ENCODE data around the gene LIM2. TPM values are rescaled to one million over a fixed set of nuclear protein-coding genes. Genes with fewer than 3 reads are reported as not detected.

The LIM2 gene
- total and polyA plus RNA-seq, 11 donors, result not detected

DNA sequence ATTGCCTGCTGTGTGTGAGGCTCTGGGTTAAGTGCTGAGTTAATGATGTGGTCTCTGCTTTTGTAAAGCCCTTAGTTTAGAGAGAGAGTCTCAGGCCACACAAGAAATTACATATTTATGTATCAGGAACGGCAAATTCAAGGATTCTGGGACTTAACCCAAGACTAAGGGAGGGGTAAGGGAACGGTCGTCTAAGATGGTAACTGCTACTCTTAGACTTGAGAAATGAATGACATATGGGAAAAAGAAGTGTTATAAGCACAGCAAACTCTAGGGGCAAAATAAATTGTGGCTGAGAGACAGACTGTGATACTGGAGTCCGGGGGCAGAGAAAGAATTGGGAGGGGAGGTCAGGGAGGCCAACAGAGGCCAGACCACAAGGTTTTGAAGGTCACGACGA, 56.1 kb downstream of the LIM2 start:
- no peak for TF ChIP-seq POLR2A (IDR thresholded peaks at IDR 0.05)
- no peak for TF ChIP-seq CTCF (IDR thresholded peaks at IDR 0.05)
- Histone ChIP-seq H3K4me3 (no peak overlapping the region), H3K27me3 (peaks cover 17 to 53% (median 36%) of the 10 kb centered on the region in 9 donors), H3K27ac (no peak overlapping the region), H3K36me3 (peaks cover 0 to 3% (median 0%) of the 10 kb centered on the region in 9 donors), H3K9me3 (peaks cover 0 to 5% (median 0%) of the 10 kb centered on the region in 12 donors), H3K4me1 (peaks cover 0 to 16% (median 4%) of the 10 kb centered on the region in 12 donors)
- 88 to 93% (median 91%) methylated on average over 6 of the region's 6 CpGs for WGBS, 4 donors
- intact Hi-C loops (cut with DNase I), result loop anchor here in 4 of 10 donors (10.0 kb wide), 3 partner anchors 63 to 323 kb away; partner anchors contain the start of gene C19orf84 (in 2 of the 4)
- ATAC-seq (no peak), DNase-seq (no peak)

GRCh38 chr19:51331193-51331592, 56.6 kb downstream of the LIM2 start:
- Histone ChIP-seq H3K4me3 (no peak overlapping the region), H3K27me3 (peaks cover 23 to 58% (median 41%) of the 10 kb centered on the region in 9 donors), H3K36me3 (peaks cover 0 to 3% (median 0%) of the 10 kb centered on the region in 9 donors), H3K9me3 (peaks cover 0 to 5% (median 0%) of the 10 kb centered on the region in 12 donors), H3K27ac (no peak overlapping the region), H3K4me1 (peaks cover 0 to 17% (median 4%) of the 10 kb centered on the region in 12 donors)
- TF ChIP-seq CTCF (IDR thresholded peaks at IDR 0.05), result no peak
- DNase-seq (no peak), ATAC-seq (no peak)
- intact Hi-C loops (cut with DNase I), result loop anchor here in 4 of 10 donors (10.0 kb wide), 3 partner anchors 64 to 324 kb away; partner anchors contain the start of gene C19orf84 (in 2 of the 4)
- WGBS, 4 donors, result 61 to 89% (median 79%) methylated on average over 3 of the region's 3 CpGs

DNA sequence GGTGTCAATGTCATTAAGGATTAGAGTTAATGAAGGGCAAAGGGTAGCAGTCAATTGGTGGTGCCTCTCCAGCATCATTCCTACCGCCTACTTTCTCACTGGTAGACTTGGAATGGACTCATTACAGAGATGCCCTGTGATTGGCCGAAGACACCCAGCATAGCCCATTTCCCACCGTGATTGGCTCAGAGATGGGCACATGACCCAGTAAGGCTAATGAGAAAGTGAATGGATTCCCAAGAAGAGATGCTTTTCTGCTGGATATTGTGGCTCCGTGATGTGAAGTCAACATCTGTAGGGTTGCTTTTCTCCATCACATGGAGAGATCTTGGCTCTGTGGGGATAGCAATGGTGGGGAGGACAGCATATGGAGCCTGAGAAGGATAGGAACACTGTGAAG, 57.4 kb downstream of the LIM2 start:
- intact Hi-C loops (cut with DNase I), result loop anchor here in 4 of 10 donors (10.0 kb wide), 3 partner anchors 64 to 324 kb away; partner anchors contain the start of gene C19orf84 (in 2 of the 4)
- H3K27ac ChIP-seq, result no peak overlapping the region
- H3K27me3 ChIP-seq, result peaks cover 24 to 65% (median 43%) of the 10 kb centered on the region in 9 donors
- TF ChIP-seq POLR2A (IDR thresholded peaks at IDR 0.05), result no peak
- TF ChIP-seq CTCF (IDR thresholded peaks at IDR 0.05), result no peak
- no peak for DNase-seq
- peaks cover 0 to 3% (median 0%) of the 10 kb centered on the region in 9 donors for H3K36me3 ChIP-seq
- peaks cover 0 to 5% (median 0%) of the 10 kb centered on the region in 12 donors for H3K9me3 ChIP-seq
- no peak for ATAC-seq
- WGBS, 4 donors, result 92 to 97% (median 94%) methylated on average over 4 of the region's 4 CpGs
- no peak overlapping the region for H3K4me3 ChIP-seq
- H3K4me1 ChIP-seq, result peaks cover 0 to 17% (median 4%) of the 10 kb centered on the region in 12 donors

Other genes with a start within 250 kb of the LIM2 start
- gene SIGLEC7, start 245.7 kb downstream of the LIM2 start, total RNA-seq, result 1 to 10 TPM in 3 of 9 donors, under 1 TPM in 4, not detected in 2; 0.51 to 6.1 (median 0.63) TPM
- 1 to 10 TPM; 1.0 to 1.2 TPM for gene SIGLEC7, start 245.7 kb downstream of the LIM2 start, polyA plus RNA-seq
- 10 to 100 TPM in 2 of 9 donors, 1 to 10 TPM in 7; 1.1 to 46.6 (median 3.2) TPM for gene CD33, start 162.9 kb downstream of the LIM2 start, total RNA-seq
- gene CD33, start 162.9 kb downstream of the LIM2 start, polyA plus RNA-seq, result 1 to 10 TPM; 1.7 to 2.3 TPM
- not detected for gene SIGLECL1, start 136.9 kb downstream of the LIM2 start, total RNA-seq
- not detected for gene SIGLECL1, start 136.9 kb downstream of the LIM2 start, polyA plus RNA-seq
- gene IGLON5, start 76.3 kb downstream of the LIM2 start, total RNA-seq, result under 1 TPM in 1 of 9 donors, not detected in 8; 0.09 TPM
- gene IGLON5, start 76.3 kb downstream of the LIM2 start, polyA plus RNA-seq, result under 1 TPM in 1 of 2 donors, not detected in 1; 0.10 TPM
- 1 to 10 TPM in 2 of 9 donors, under 1 TPM in 7; 0.40 to 1.2 (median 0.74) TPM for gene VSIG10L, start 45.8 kb downstream of the LIM2 start, total RNA-seq
- 1 to 10 TPM; 1.2 to 1.7 TPM for gene VSIG10L, start 45.8 kb downstream of the LIM2 start, polyA plus RNA-seq
- gene ETFB, start 21.6 kb downstream of the LIM2 start, total RNA-seq, result 100 to 1,000 TPM; 206 to 835 (median 280) TPM
- gene ETFB, start 21.6 kb downstream of the LIM2 start, polyA plus RNA-seq, result 100 to 1,000 TPM; 301 to 675 TPM
- 1 to 10 TPM in 3 of 9 donors, under 1 TPM in 3, not detected in 3; 0.46 to 2.3 (median 0.92) TPM for gene CLDND2, start 19.0 kb downstream of the LIM2 start, total RNA-seq
- not detected for gene CLDND2, start 19.0 kb downstream of the LIM2 start, polyA plus RNA-seq
- 10 to 100 TPM in 1 of 9 donors, 1 to 10 TPM in 6, not detected in 2; 1.0 to 31.2 (median 2.4) TPM for gene NKG7, start 15.3 kb downstream of the LIM2 start, total RNA-seq
- gene NKG7, start 15.3 kb downstream of the LIM2 start, polyA plus RNA-seq, result 1 to 10 TPM; 1.0 to 2.9 TPM
- gene C19orf84, start 2.6 kb upstream of the LIM2 start, total RNA-seq, result not detected
- not detected for gene C19orf84, start 2.6 kb upstream of the LIM2 start, polyA plus RNA-seq
- 1 to 10 TPM in 4 of 9 donors, under 1 TPM in 5; 0.18 to 7.5 (median 0.58) TPM for gene SIGLEC10, start 29.7 kb upstream of the LIM2 start, total RNA-seq
- 1 to 10 TPM in 1 of 2 donors, under 1 TPM in 1; 0.08 to 1.7 TPM for gene SIGLEC10, start 29.7 kb upstream of the LIM2 start, polyA plus RNA-seq
- gene SIGLEC8, start 70.5 kb upstream of the LIM2 start, total RNA-seq, result under 1 TPM in 2 of 9 donors, not detected in 7; 0.12 to 0.48 TPM
- not detected for gene SIGLEC8, start 70.5 kb upstream of the LIM2 start, polyA plus RNA-seq
- gene CEACAM18, start 90.6 kb upstream of the LIM2 start, total RNA-seq, result not detected
- gene CEACAM18, start 90.6 kb upstream of the LIM2 start, polyA plus RNA-seq, result not detected
- under 1 TPM in 4 of 9 donors, not detected in 5; 0.20 to 0.43 (median 0.24) TPM for gene SIGLEC12, start 113.8 kb upstream of the LIM2 start, total RNA-seq
- under 1 TPM in 1 of 2 donors, not detected in 1; 0.15 TPM for gene SIGLEC12, start 113.8 kb upstream of the LIM2 start, polyA plus RNA-seq
- under 1 TPM in 5 of 9 donors, not detected in 4; 0.23 to 0.40 (median 0.25) TPM for gene SIGLEC6, start 143.7 kb upstream of the LIM2 start, total RNA-seq
- under 1 TPM in 1 of 2 donors, not detected in 1; 0.10 TPM for gene SIGLEC6, start 143.7 kb upstream of the LIM2 start, polyA plus RNA-seq
- 10 to 100 TPM in 3 of 9 donors, 1 to 10 TPM in 6; 2.5 to 13.7 (median 8.7) TPM for gene ZNF175, start 183.3 kb upstream of the LIM2 start, total RNA-seq
- gene ZNF175, start 183.3 kb upstream of the LIM2 start, polyA plus RNA-seq, result 1 to 10 TPM; 2.9 to 4.8 TPM
- gene SIGLEC5, start 242.4 kb upstream of the LIM2 start, total RNA-seq, result 1 to 10 TPM in 1 of 9 donors, under 1 TPM in 4, not detected in 4; 0.16 to 1.3 (median 0.24) TPM
- gene SIGLEC5, start 242.4 kb upstream of the LIM2 start, polyA plus RNA-seq, result under 1 TPM in 1 of 2 donors, not detected in 1; 0.15 TPM